Lung (tissue), 12 donors: ENCODE measurements around the gene POLE. TPM values are rescaled to one million over a fixed set of nuclear protein-coding genes. Genes with fewer than 3 reads are reported as not detected.

ENCODE experiments used
- ATAC-seq: fragments of 200-7000 bp; cut with Tn5 transposase; one replicate; pipeline ENCODE4 v1.9.1; 2020; ENCODE audit warnings: moderate number of reproducible peaks; ENCODE audit not compliant: insufficient read depth, low FRiP score
- DNase-seq, 3 donors: peaks; one replicate each; pipeline ENCODE4 v3.0.0-alpha.2; 2013 to 2017
- H3K27ac ChIP-seq, 2 donors: one replicate each; pipeline ENCODE4 v1.5.1; 2013; ENCODE audit warnings: mild to moderate bottlenecking in 2 of 2, moderate library complexity in 2 of 2, control low read depth in 1 of 2, inconsistent platforms in 1 of 2, low read depth in 1 of 2, low read length in 1 of 2
- H3K27me3 ChIP-seq, 3 donors: one replicate each; pipeline ENCODE4 v1.5.1; 2013; ENCODE audit warnings: low read length in 2 of 3; ENCODE audit not compliant: control insufficient read depth in 3 of 3, insufficient read depth in 3 of 3
- H3K36me3 ChIP-seq, 4 donors: one replicate each; pipeline ENCODE4 v1.5.1; 2013; ENCODE audit warnings: low read length in 4 of 4, mild to moderate bottlenecking in 1 of 4, moderate library complexity in 1 of 4; ENCODE audit not compliant: control insufficient read depth in 4 of 4, insufficient read depth in 4 of 4
- H3K4me1 ChIP-seq, 5 donors: one replicate each; pipeline ENCODE4 v1.5.1; 2013; ENCODE audit warnings: low read length in 5 of 5, mild to moderate bottlenecking in 2 of 5, moderate library complexity in 1 of 5; ENCODE audit not compliant: control insufficient read depth in 5 of 5, insufficient read depth in 5 of 5
- H3K4me3 ChIP-seq: one replicate; pipeline ENCODE4 v1.5.1; 2013; ENCODE audit warnings: mild to moderate bottlenecking, control low read depth, moderate library complexity
- H3K9ac ChIP-seq, 2 donors: one replicate each; pipeline ENCODE4 v1.5.1; 2013; ENCODE audit warnings: low read length in 2 of 2, control low read depth in 1 of 2; ENCODE audit not compliant: insufficient read depth in 1 of 2
- H3K9me3 ChIP-seq, 4 donors: one replicate each; pipeline ENCODE4 v1.5.1; 2013; ENCODE audit warnings: low read length in 3 of 4, mild to moderate bottlenecking in 1 of 4, moderate library complexity in 1 of 4; ENCODE audit not compliant: control insufficient read depth in 4 of 4, insufficient read depth in 3 of 4
- CTCF ChIP-seq: IDR thresholded peaks from 2 replicates; pipeline ENCODE4 v1.5.1; 2012; ENCODE audit warnings: mild to moderate bottlenecking; ENCODE audit errors: control extremely low read depth, extremely low read depth
- WGBS, 2 donors: extraction: QIAGEN DNeasy Blood & Tissue Kit; methylation state at CpG; one replicate each; pipeline ENCODE4 v1.1.7; 2013; 5-methylcytosine and 5-hydroxymethylcytosine counted together
- polyA plus RNA-seq, 2 donors: library from polyadenylated mRNA; stranded (reverse); fragments of 200-250 nt; gene quantifications; one replicate each; pipeline ENCODE4 v1.2.1, GENCODE V29; 2013
- total RNA-seq, 2 donors: library from RNA; depleted of rRNA in 1 of 2; stranded (reverse); fragments of >200 nt in 1 of 2; gene quantifications; one replicate each; pipeline ENCODE4 v1.2.1, GENCODE V29; 2014 to 2021
- donor health status: control.
- donor health status: control.
- donor health status: Bipolar disorder and iron deficiency.
- donor health status: healthy.
- donor health status: DM: yes; HTN: yes; CAD: no.

The POLE gene
- total and polyA plus RNA-seq, 4 donors: 9.3 to 49.9 (median 25.3) TPM

DNA sequence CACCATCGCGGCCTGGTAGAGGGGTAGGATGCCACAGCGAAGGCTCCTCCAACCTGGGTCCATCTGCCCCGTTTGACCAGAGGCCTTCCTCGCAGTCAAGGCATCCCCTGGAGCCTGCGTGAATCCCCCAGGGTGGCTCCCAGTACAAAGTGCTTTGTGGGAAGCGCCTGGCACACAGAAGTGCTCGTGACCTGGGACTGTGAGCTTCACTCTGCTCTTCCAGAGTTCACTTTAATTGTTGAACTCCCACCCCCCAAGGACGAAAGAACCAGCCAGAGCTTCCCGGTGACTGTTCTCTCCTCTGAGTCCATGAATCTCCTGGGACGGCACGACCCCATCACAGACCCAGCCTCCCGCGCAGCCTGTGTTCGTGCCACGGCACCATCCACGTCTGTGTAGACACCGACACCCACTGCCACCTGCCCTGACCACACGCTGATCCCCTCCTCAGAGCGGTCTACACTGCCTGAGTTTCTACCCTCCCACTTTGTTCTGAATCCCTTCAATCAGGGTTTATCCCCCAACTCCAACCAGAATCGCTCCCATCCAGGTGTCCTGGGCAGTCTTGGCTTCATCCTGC lies 52.6 kb downstream of the POLE start:
- DNase-seq (no peak), ATAC-seq (no peak)
- TF ChIP-seq CTCF: no peak
- H3K4me3 ChIP-seq: no peak overlapping the region
- no peak overlapping the region for H3K27ac ChIP-seq
- 97% methylated on average over 21 of the region's 21 CpGs for WGBS, 2 donors
- H3K36me3 ChIP-seq: peaks cover 10 to 60% (median 52%) of the 10 kb centered on the region in 4 donors
- H3K9me3 ChIP-seq: no peaks in the 10 kb centered on the region
- H3K4me1 ChIP-seq: no peaks in the 10 kb centered on the region
- H3K9ac ChIP-seq: no peak overlapping the region
- H3K27me3 ChIP-seq: no peaks in the 10 kb centered on the region

DNA sequence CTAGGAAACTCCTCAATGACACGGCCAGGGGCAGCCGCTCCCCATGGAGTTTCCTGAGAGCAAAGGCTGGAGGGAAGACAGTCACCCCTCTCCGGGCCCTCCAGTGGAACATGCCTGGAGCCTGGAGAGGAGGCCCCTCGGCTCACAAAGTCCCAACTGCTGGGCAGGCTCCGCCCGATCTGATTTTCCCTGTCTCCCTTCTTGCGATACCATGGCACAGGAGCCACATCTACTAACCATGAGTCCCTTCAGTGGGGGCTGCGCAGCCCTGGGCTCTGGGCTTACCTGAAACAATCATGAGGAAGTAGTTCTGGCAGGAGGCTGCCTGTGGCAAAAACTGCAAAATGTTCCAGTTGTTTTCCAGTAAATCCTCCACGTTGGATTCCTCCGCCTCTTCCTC lies 53.2 kb downstream of the POLE start:
- TF ChIP-seq CTCF: no peak
- ATAC-seq: no peak
- Histone ChIP-seq H3K4me1 (no peaks in the 10 kb centered on the region), H3K9me3 (no peaks in the 10 kb centered on the region), H3K27ac (no peak overlapping the region), H3K36me3 (peaks cover 10 to 59% (median 52%) of the 10 kb centered on the region in 4 donors), H3K27me3 (no peaks in the 10 kb centered on the region), H3K9ac (no peak overlapping the region), H3K4me3 (no peak overlapping the region)
- whole genome bisulfite sequencing, 2 donors: 92 to 93% methylated on average over 10 of the region's 10 CpGs
- no peak for DNase-seq

DNA sequence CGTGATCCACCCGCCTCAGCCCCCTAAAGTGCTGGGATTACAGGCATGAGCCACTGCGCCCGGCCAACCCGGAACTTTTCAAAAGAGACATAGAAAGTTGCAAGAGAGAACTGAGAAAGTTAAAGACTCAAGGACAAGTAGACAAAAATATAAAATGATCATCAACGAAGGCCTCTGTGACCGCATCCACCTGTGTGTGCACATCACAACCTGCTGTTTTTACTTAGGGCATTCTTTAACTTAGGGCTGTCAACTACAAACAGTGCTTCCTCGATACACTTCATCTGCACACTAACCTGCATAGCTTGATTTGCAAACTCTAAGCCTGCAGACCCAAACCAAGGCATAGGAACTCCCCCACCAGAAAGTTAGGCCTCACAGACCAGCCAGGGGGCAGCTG lies 53.7 kb downstream of the POLE start:
- ATAC-seq: no peak
- 95 to 96% methylated on average over 8 of the region's 8 CpGs for WGBS, 2 donors

More for the DNA sequence above, 53.7 kb downstream of the POLE start:
- H3K4me1 ChIP-seq: no peaks in the 10 kb centered on the region
- no peak overlapping the region for H3K9ac ChIP-seq
- DNase-seq: no peak
- H3K27me3 ChIP-seq: no peaks in the 10 kb centered on the region
- no peak overlapping the region for H3K27ac ChIP-seq
- no peak for TF ChIP-seq CTCF
- no peak overlapping the region for H3K4me3 ChIP-seq
- H3K9me3 ChIP-seq: no peaks in the 10 kb centered on the region
- peaks cover 10 to 59% (median 51%) of the 10 kb centered on the region in 4 donors for H3K36me3 ChIP-seq
